ENCODE results near the gene RPS6KA5. TPM values are rescaled to one million over a fixed set of nuclear protein-coding genes. Genes with fewer than 3 reads are reported as not detected.

The RPS6KA5 gene
- total RNA-seq, 1 experiment from 2014 or later: 3.8 TPM

GRCh38 chr14:90962505-90963109 is 97.8 kb downstream of the RPS6KA5 start:
- Histone ChIP-seq H4K5ac (ENCODE audit: insufficient read length, low read depth, low read length) (no peak overlapping the region), H3K79me1 (ENCODE audit: insufficient read depth, low read depth, low read length, poor library complexity, severe bottlenecking) (no peaks in the 10 kb centered on the region), H3K14ac (ENCODE audit: insufficient read depth, low read length) (no peak overlapping the region), H3K9ac (ENCODE audit: extremely low read depth, insufficient read length, low read length) (no peak overlapping the region), H2BK120ac (ENCODE audit: low read depth, low read length, poor library complexity, severe bottlenecking) (no peak overlapping the region), H3T11ph (ENCODE audit: low read length) (no peak overlapping the region), H4K20me1 (ENCODE audit: control insufficient read depth, insufficient read depth, insufficient read length) (no peaks in the 10 kb centered on the region), H3K4me2 (ENCODE audit: insufficient read depth, insufficient read length, low read length) (no peak overlapping the region), H3K18ac (ENCODE audit: insufficient read length, low read depth, low read length) (no peak overlapping the region), H2BK20ac (ENCODE audit: low read depth, low read length, poor library complexity, severe bottlenecking) (no peak overlapping the region), H2BK5ac (ENCODE audit: insufficient read length, low read length) (no peak overlapping the region), H3K4me1 (ENCODE audit: insufficient read depth, low read length) (no peaks in the 10 kb centered on the region), H2BK12ac (ENCODE audit: insufficient read length, low read depth, low read length) (no peak overlapping the region), H2AK5ac (ENCODE audit: insufficient read length, low read length) (no peak overlapping the region), H3K79me2 (ENCODE audit: insufficient read depth, low read length) (no peaks in the 10 kb centered on the region), H3K27ac (ENCODE audit: insufficient read length, low read depth, low read length) (no peak overlapping the region), H3K9me3 (ENCODE audit: control insufficient read depth, low read depth, low read length) (no peaks in the 10 kb centered on the region), H3K56ac (ENCODE audit: insufficient read length, low read depth, low read length) (no peak overlapping the region), H3K23ac (ENCODE audit: insufficient read length, low read depth, low read length) (no peak overlapping the region), H4K8ac (replicated peaks; ENCODE audit: insufficient read length, low read depth, low read length) (no peak overlapping the region), H3K4ac (ENCODE audit: low read depth, low read length) (no peak overlapping the region), H2BK15ac (ENCODE audit: low read depth, low read length) (no peak overlapping the region), H2AFZ (ENCODE audit: low read length) (no peak overlapping the region), H3K27me3 (ENCODE audit: insufficient read depth, low read length) (no peaks in the 10 kb centered on the region), H3K23me2 (ENCODE audit: insufficient read length, low read depth, low read length, poor library complexity, severe bottlenecking) (no peaks in the 10 kb centered on the region), H4K91ac (ENCODE audit: insufficient read length, low read depth, low read length) (no peak overlapping the region)
- DNase-seq: no peak
- Mint-ChIP-seq H3K4me3 (no peak overlapping the region), H3K27ac (no peak overlapping the region), H3K36me3 (ENCODE audit: insufficient read depth in 1 of 3, low read depth in 3 of 3) (no peaks in the 10 kb centered on the region), H3K27me3 (ENCODE audit: low read depth) (no peaks in the 10 kb centered on the region), H3K9me3 (0 out of 5 replicates have a peak, but pooled peaks cover 0 to under 1% of the 10 kb centered on the region in 2 experiments), H3K4me1 (no peaks in the 10 kb centered on the region)
- no peak for TF ChIP-seq CTCF (conservative IDR thresholded peaks at IDR 0.05)
- WGBS (ENCODE audit: extremely low coverage, insufficient read length, low lambda C conversion rate): 100% methylated on average over 1 of the region's 11 CpGs
